Activated CD4-positive, alpha-beta T cell treated with anti-CD3 and anti-CD28 coated beads for 48 hours (primary cell): ENCODE results near the gene CYP27A1.

Experiments
- DNase-seq: peaks from one replicate; pipeline ENCODE4 v3.0.0-alpha.2; 2020

Gene CYP27A1

GRCh38 chr2:218776488-218776887 is 5.5 kb upstream of the CYP27A1 start:
- no peak for DNase-seq

- no peak for DNase-seq
Observed at GRCh38 chr2:218777276-218777990, 4.5 kb upstream of the CYP27A1 start.

GRCh38 chr2:218780046-218780445 is 1.9 kb upstream of the CYP27A1 start:
- DNase-seq = no peak

GRCh38 chr2:218780851-218781690 is 876 bp upstream of the CYP27A1 start:
- no peak for DNase-seq

GRCh38 chr2:218782528-218782844 is 539 bp downstream of the CYP27A1 start:
- DNase-seq = no peak

- DNase-seq = no peak
Observed at GRCh38 chr2:218783688-218784087, 1.7 kb downstream of the CYP27A1 start.

GRCh38 chr2:218785103-218785502 is 3.2 kb downstream of the CYP27A1 start:
- no peak for DNase-seq

GRCh38 chr2:218786133-218786532 is 4.2 kb downstream of the CYP27A1 start:
- no peak for DNase-seq

- DNase-seq = no peak
Observed at GRCh38 chr2:218788529-218789255, 6.7 kb downstream of the CYP27A1 start.

- no peak for DNase-seq
Observed at GRCh38 chr2:218792433-218792832, 10.5 kb downstream of the CYP27A1 start.

GRCh38 chr2:218796691-218797090 is 14.7 kb downstream of the CYP27A1 start:
- DNase-seq = no peak

GRCh38 chr2:218798767-218799504 is 17.0 kb downstream of the CYP27A1 start:
- DNase-seq = no peak

GRCh38 chr2:218799990-218800389 is 18.0 kb downstream of the CYP27A1 start:
- DNase-seq = no peak

GRCh38 chr2:218802386-218802994 is 20.5 kb downstream of the CYP27A1 start:
- DNase-seq = no peak

- DNase-seq = no peak
Observed at GRCh38 chr2:218804817-218805216, 22.9 kb downstream of the CYP27A1 start.

- no peak for DNase-seq
Observed at GRCh38 chr2:218805627-218806026, 23.7 kb downstream of the CYP27A1 start.

GRCh38 chr2:218806346-218806978 is 24.5 kb downstream of the CYP27A1 start:
- no peak for DNase-seq

- DNase-seq = no peak
Observed at GRCh38 chr2:218807626-218808025, 25.7 kb downstream of the CYP27A1 start.

- DNase-seq = no peak
Observed at GRCh38 chr2:218809515-218809914, 27.6 kb downstream of the CYP27A1 start.

- DNase-seq = no peak
Observed at GRCh38 chr2:218810256-218810655, 28.3 kb downstream of the CYP27A1 start.

GRCh38 chr2:218811382-218811781 is 29.4 kb downstream of the CYP27A1 start:
- no peak for DNase-seq
